Uterus (tissue), 2 donors: ENCODE data around the gene IL21R.

Source experiments
- POLR2A ChIP-seq, 2 donors: fragments of 450-650 bp; IDR thresholded peaks; one replicate each; pipeline ENCODE4 v1.6.1; 2016; ENCODE audit warnings: antibody characterized with exemption in 2 of 2, mild to moderate bottlenecking in 1 of 2, moderate library complexity in 1 of 2
- TF ChIP-seq, protein P1 (sequence below), 4 experiments: fragments of 200-600 bp in 2 of 4; fragments of 450-650 bp in 2 of 4; sonication (generic) in 2 of 4; IDR thresholded peaks; one replicate each; pipeline ENCODE4 v1.5.1; 2016 to 2019; ENCODE audit warnings: antibody characterized with exemption in 4 of 4, mild to moderate bottlenecking in 2 of 4, moderate library complexity in 1 of 4

DNA sequence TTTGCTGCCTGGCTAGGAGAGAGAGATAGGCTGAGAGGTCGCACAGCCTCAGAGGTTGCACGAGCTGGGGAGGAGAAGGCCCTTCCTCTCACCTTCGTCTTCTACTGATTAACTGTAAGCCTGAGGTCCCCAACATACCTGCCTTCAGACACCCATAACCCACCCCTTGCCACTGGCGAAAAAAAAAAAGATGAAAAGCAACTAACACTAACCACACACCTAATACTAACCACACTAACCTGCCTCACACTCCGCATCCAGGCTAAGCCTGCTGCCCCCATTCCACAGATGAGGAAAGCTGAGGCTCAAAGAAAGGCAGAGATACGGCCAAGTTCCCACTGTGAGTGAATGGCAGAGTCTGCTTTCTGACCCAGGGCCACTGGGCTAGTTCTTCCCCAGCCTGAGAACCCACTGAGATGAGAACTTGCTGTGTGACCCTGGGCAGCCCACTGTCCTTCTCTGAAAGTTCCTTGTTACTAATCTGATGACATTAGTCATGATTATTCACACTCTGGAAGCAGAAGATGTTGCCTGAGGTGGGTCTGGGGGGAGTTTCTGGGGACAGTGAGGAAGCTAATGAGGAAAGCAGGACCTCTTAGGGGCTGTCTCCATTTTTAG is 4.6 kb downstream of the IL21R start:
- TF ChIP-seq, protein P1, sequence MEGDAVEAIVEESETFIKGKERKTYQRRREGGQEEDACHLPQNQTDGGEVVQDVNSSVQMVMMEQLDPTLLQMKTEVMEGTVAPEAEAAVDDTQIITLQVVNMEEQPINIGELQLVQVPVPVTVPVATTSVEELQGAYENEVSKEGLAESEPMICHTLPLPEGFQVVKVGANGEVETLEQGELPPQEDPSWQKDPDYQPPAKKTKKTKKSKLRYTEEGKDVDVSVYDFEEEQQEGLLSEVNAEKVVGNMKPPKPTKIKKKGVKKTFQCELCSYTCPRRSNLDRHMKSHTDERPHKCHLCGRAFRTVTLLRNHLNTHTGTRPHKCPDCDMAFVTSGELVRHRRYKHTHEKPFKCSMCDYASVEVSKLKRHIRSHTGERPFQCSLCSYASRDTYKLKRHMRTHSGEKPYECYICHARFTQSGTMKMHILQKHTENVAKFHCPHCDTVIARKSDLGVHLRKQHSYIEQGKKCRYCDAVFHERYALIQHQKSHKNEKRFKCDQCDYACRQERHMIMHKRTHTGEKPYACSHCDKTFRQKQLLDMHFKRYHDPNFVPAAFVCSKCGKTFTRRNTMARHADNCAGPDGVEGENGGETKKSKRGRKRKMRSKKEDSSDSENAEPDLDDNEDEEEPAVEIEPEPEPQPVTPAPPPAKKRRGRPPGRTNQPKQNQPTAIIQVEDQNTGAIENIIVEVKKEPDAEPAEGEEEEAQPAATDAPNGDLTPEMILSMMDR (IDR thresholded peaks at IDR 0.05): no peak
- no peak for TF ChIP-seq POLR2A (IDR thresholded peaks at IDR 0.05)
